GM19351 (cell line): Measurements from ENCODE around the gene CACNA2D1.
"Not testable (repeated sequence)": the region's sequence is repeated elsewhere in the genome, so short reads cannot be mapped to it uniquely, and the experiment has no call there.

Experiments used
- ATAC-seq: cut with Tn5 transposase; IDR thresholded peaks from one replicate; pipeline ENCODE4 v1.9.1; 2021; ENCODE audit warnings: mild to moderate bottlenecking, moderate library complexity; ENCODE audit not compliant: unreplicated experiment

Gene CACNA2D1

DNA sequence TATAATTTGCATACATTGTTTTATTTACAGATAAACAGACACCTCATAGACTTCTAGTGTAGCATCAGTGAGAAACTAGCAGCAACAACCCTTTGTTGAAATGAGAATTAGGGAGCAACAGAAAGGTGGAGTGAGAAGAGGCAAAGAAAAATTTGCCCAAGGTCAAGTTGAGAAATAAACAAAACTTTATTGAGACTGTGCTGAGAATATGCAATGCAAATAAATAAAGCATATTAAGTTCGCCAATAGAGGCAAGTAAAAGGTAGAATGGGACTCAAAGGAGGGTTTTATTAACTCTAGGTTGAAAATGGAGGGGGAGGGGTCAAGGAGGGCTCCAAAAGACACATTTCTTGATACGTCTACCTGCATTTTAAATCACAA, 49.7 kb downstream of the CACNA2D1 start:
- ATAC-seq = no peak

DNA sequence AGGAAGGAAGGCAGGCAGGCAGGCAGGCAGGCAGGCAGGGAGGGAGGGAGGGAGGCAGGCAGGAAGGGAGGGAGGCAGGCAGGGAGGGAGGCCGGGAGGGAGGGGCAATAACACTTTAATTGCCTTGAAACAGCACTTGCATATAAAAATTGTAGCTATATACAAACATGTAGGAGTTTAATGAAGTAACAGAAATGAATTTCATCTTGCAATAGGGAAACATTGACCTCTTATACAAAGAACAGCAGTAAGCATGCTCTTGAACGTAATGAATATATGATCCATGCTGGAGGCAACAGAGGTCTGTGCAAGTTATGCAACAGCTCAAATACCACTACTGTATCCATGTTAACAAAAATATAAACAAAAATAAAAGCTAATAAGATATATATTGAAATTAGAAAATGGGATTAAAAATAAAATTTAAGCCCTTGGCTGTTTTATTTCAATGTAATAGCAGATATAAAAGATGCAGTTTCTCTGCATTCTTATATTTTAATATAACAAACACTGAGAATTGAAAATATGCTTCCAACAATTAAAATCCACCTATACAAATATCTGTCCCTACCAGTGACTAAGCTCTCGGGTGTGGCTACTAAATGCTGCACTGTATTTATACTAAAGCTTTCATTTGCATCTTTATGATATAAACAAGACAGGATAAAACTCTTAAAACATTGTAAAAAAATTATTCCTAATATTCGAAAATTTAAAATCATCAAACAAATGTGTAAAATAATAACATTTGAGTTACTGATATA, 50.3 kb downstream of the CACNA2D1 start:
- ATAC-seq = no peak

DNA sequence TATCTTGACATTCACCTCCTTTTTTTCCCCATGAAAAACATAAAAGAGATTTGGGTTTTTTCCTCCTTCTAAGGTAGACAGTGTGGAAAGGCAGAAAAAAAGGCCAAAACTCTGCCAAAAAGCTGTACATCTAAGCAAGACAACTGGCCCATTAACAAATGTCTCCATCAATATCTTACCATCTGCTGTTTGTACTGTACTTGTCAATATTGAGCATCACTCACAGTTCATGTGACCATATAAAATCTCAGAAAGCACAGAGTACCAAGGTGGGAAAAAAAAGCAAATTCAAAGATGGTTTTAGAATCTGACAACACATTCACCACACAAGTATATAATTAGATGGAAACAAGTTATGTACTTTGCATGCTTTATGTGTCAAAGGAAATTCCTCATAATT, 52.6 kb downstream of the CACNA2D1 start:
- no peak for ATAC-seq

DNA sequence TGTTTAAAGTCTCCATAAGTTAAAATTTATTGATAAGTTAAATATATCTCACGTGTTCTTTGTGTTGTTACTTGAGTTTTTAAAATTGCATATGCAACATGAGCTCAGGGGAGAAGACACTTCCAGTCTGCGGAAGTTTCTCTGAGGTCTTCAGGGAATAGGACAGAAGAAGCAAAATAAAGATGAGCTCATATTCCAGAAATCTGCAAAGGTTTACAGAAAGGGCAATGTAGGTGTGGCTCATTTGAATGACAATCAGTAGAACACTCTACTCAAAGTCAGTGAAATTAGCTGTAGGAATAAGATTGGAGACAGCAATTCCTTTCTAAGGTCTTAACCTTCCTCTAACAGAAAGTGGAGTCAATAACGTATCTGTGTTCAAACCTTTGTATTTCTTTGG, 53.7 kb downstream of the CACNA2D1 start:
- ATAC-seq = no peak

DNA sequence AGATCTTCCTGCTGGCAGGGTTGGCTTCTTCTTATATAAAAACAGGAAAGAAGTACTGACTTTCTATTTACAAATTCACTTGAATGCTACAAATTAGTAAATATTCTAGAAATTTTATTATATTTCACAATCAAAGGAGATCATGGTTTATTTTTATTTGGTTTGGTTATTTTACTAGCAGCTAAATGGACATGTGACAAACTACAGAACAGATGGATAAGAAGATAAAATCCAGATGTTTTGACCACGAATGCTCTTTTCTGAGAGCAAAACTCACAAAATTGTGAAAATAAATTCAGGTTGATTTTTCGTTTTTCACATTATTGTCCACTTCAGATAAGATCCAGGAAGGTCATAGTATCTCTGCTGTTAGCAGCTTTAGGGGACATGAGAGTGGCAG, 55.4 kb downstream of the CACNA2D1 start:
- no peak for ATAC-seq

DNA sequence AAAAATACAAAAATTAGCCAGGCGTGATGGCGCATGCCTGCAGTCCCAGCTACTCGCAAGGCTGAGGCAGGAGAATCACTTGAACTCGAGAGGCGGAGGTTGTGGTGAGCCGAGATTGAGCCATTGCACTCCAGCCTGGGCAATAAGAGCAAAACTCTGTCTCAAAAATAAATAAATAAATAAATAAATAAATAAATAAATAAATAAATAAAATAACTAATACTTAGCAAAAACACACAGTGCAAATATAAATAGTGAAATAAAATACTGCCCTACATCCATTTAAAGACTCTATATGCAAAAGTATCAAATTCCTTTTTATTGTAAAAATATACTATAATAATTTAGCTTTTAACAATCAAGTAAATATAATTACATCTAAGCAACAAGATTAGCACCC, 57.0 kb downstream of the CACNA2D1 start:
- ATAC-seq = not testable (repeated sequence)

DNA sequence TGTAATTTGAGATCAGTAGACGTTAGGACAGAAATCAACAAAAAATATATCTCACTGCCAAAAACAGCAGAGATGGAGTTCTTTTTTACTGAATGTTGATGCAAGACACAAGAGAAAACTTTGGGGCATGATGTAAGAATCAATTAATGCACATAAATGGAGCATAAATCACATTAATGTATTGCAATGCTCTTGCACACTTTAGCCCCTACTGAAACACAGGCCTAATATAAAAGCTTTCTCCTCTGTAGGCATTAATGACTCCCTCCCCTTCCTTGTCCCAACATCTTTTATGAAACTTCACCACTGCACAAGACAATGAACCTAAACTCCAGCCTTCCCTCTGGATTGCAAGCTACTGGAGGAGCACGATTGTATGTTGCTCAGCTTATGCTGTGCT, 58.8 kb downstream of the CACNA2D1 start:
- no peak for ATAC-seq

DNA sequence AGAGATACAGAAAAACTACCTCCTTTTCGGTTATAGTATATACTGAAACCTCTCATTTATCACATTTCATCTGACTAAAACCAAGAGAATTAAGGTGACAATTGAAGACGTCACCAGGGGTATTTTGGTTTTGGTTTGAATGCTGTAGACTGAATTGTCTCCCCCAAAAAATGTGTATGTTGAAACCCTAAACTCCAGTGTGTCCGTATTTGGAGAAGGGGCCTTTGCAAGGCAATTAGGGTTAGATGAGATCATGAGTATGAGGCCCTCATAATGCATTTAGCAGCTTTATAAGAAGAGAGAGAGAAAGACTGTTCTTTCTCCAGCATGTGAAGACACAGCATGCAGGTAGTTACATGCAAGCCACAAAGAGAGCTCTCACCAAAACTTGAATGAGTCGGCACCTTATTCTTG, 59.5 kb downstream of the CACNA2D1 start:
- ATAC-seq = no peak

DNA sequence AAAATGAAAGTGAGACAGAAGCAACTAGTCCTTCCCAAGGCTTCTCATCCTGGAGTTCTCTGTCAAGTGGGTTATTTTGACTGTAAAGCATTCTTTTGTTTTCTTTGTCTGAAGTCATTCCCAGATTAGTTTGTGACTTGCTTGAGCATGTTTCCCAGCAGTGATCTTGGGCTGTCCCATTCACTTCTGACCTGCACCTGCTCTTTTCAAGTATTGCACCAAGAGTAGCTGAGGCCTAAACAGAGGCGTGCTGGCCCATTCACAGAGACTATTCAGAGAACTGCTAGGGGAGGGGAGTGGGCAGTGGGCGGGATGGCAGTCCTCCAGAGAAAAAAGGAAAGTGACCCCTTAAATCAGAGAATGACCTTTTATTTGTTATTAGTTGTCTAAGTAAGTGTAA, 61.3 kb downstream of the CACNA2D1 start:
- ATAC-seq = no peak

DNA sequence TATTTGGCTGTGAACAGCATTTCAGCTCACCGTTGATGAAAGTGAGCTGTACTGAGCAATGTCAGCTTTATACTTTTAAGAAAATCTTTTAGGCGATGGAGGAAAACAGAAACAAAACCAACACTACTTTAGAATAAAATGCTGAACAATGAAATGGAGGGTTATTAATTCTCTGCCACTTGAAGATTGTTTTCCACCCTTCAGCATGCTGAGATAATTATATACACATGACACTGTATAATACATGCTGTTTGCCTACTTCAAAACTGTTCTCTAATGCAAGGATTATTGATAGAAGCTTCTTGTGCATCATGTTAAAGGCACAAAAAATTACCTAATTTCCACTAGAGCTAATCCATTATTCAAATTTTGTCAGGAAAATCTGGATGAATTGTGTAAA, 66.8 kb downstream of the CACNA2D1 start:
- ATAC-seq = no peak

DNA sequence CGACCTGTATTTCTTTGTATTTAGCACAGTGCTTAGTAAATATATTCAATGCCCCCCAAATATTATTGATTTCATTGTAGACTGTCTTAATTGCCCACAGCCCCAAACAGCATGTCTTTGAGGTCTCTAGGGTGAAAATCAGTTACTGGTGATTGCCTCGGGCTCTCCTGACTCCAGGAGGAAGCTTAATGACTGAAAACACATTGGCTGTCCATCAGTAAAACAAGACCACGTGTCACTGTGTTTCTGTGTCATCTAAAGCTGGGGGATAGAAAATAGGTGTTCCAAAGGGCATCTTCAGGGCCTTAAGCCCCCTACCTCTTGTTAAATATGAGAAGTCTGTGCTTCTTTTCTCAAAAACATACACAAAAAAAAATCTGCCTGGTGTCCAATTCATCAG, 67.9 kb downstream of the CACNA2D1 start:
- no peak for ATAC-seq

DNA sequence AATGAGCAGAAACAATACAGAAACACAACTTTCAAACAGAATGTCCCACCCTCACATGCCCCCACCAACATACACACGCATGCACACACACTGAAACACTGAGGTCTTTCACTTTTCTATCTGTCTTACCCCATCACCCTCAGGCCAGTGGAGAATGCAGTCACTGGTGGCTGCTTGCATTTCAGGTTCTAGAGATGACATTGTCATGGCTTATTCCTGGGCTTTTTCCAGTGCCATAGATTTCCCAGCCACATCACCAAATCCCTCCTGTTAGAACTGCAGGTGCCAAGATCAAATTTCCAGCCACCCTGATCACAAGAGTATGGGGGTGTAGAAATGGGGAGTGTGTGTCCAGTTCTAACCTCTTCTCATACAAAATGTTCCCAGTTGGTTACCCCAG, 68.4 kb downstream of the CACNA2D1 start:
- ATAC-seq = no peak

DNA sequence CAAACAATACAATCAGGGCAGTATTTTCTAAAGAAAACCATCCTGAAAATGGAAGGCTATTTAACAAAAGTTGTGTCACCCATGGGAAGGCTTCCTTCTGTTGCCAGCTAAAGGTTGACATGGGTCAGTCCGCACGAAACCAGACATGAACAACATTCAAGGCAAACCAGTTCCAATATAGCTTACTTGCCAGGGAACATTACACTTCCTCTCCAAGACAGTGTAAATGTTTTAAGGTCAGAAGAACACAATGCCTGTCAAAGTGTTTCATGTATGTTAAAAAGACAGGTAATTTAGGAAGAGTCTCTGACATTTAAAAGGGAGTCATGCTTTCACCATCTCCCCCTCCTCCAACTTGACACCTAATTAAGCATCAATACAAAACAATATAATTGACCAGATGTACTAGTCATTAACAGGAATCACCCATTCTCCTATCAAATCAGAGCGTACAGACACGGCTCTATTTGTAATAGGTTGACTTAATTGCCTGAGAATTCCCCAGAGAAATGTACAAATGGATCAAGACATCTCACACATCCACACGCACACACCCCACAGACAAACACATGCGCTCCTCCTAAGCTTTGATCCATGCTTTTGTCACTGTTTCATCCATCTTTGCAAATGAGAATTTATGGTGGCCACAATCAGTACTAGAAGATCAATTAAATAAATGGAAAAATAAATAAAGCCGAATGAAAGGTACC, 69.5 kb downstream of the CACNA2D1 start:
- ATAC-seq = no peak

DNA sequence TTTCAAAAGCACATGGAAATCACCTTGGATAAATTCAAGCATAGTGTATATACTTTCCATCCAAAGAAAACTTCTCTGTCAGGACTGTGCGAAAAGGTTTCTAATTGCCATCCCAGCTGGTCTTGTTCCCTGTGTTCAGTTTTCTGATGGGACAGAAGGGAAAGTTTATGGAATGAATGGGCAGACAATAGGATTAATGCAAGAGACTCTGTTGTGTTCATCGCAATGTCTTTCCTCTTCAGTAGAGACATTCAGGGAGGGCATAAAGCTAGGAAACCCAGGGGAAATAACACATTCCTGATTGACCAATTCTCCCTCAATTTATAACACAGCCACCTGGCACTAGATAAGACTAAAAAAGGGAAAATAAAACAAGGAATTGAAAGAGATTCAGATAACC, 78.9 kb downstream of the CACNA2D1 start:
- no peak for ATAC-seq

DNA sequence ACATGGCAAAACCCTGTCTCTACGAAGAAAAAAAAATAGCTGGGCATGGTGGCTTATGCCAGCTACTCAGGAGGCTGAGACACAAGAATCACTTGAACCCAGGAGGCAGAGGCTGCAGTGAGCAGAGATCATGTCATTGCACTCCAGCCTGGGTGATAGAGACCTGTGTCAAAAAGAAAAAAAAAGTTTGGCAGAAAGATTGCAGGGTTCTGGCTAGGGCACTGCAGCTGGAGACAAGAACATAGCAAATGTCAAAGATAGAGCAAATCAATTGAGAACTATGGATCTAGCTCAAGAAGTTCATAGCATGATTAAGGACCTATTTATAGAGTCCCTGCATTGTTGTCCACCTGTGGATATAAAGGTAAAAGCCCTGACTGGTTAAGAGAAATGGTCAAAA, 79.5 kb downstream of the CACNA2D1 start:
- no peak for ATAC-seq

DNA sequence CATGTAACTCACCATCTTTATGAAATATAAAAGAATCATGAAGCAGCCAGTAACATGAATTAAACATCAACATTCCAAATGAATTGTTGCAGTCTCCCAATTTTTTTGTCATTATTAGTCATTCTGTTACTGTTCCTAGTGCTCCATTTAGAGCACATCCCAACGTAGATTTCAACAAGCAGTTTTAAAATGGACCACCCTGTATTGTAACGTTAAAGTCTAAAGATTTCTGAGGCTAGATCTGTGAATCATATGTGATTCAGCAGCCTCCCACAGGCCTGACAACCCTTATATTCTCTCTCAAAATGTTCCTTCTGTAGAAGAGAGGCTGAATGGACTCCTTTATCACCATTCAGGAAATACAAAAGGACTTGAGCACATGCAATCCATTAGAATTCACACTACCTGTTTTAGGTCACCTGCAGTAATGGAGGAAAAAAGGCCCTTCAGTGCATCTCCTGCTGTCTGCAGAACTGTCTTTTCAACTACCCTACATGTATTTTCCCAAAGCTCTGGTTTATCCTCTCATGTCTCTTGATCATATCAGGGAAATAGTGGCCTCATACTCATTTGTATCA, 81.4 kb downstream of the CACNA2D1 start:
- no peak for ATAC-seq

DNA sequence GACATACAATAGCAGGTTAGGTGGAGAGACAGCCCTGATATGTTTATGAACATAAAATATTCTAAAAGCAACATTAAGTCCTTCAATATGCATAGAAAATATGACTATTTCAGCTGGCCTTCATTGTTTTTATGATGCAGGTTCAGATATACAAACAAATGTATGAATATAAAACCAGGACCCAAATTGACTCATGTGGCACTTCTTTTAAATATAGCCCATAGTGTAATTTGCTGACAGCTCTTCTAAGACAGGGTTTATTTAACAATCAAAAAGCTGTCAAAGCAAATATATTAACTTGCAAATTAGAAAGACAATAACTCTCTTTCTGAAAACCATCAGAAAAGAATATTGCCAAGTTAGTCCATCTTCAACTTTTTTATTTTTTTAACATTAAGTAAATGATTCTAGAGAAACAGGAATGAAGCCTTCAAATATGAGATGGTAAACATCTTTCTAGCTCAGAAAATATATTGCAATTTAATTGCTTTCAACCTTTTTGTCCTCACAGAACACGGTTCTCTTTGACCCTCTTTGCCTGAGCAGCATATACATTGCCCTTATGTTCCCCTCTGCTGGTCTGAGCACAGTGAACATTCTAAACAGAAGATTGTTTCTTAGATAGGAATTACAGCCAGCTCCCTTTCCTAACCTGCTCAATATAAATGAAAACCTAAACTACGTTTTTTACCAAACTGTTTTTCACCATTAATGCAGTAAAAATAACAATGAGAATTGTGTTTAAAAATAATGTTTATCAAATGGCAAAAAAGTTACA, 82.8 kb downstream of the CACNA2D1 start:
- no peak for ATAC-seq

DNA sequence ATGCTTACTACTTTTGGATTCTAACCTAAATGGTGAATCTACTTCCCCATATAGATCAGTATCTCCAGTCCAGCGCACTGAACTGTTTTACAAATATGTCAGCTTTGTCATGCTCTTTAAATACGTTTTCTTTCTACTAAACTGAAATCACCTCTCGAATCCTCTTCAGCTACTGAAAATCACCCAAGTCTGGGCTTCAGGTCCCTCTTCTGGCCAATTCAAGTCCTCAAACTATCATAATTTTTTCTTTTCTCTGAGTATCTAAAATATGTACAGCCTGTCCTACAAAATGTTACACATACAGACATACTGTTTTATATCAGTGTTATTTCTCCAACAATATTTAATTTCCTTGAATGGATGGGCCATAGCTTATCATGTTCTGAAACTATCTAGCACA, 84.2 kb downstream of the CACNA2D1 start:
- no peak for ATAC-seq

DNA sequence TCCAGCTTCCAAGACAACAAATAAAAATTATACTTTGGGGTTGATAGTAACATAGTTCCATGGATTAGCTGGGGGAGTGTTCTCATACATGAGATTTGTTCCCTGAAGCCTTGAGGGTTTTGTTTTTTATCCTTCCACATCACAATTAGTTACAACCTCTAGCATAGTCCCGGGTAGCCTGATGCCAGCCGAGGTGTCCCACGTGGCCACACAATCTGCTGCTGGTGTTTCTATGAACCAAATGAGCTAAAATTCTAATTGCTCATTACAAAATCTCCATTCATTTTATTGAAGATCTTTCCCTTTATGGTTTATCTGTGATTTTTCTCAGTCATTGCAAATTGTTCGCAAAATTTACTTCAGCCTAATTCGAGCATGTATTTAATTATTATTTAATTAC, 84.7 kb downstream of the CACNA2D1 start:
- no peak for ATAC-seq

DNA sequence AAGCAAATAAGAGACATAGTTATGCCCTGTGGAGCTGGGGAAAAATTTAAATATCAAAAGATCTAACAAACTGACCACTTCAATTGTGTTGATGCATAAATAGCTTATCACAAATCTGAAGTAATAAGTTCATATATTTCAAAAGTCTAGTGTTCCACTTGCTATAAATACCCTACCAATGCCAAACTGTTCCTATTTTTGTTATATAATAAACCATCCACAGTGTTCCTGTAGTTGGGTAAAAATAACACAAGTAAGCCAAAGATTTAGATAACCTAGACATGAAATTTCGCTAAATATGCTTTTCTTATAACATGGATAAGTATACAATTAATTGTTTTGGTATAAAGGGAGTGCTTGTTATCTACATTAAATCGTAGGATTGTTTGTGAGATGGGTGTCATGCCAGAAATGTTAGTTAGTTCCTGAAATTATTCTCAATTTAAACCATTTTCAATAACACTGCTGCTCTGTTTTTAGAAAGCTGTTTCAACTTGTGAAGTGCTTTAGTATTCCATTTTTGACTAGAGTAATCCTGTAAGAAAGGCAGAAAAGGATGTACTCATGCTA, 85.5 kb downstream of the CACNA2D1 start:
- no peak for ATAC-seq

DNA sequence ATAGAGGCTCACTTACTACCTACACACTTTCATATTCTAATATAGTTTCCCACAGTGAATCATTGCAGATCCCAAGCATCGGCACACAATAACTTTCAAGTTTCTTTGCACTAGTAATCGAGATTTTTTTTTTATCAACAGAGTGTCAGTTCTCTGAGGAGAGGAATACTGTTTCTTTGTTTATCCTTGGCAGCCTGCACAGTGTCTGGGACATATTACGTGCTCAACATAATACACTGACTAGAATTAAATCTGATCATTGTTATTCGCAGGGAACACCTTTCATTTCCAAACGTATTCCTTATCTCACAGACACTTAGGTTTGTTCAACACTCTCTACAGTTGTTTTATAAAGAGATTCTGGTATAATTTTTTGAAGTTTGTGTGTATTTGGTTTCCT, 95.3 kb downstream of the CACNA2D1 start:
- ATAC-seq = no peak
